C4-2B (cell line): Measurements from ENCODE around the gene SLC25A34.

Experiments
- ZFX ChIP-seq: fragments of 450-650 bp; IDR thresholded peaks from 2 replicates; pipeline ENCODE4 v1.6.1; 2017
- TF ChIP-seq, protein P1 (sequence below): fragments of 450-650 bp; conservative IDR thresholded peaks from 2 replicates; pipeline ENCODE4 v1.5.1; 2017; ENCODE audit warnings: mild to moderate bottlenecking

DNA sequence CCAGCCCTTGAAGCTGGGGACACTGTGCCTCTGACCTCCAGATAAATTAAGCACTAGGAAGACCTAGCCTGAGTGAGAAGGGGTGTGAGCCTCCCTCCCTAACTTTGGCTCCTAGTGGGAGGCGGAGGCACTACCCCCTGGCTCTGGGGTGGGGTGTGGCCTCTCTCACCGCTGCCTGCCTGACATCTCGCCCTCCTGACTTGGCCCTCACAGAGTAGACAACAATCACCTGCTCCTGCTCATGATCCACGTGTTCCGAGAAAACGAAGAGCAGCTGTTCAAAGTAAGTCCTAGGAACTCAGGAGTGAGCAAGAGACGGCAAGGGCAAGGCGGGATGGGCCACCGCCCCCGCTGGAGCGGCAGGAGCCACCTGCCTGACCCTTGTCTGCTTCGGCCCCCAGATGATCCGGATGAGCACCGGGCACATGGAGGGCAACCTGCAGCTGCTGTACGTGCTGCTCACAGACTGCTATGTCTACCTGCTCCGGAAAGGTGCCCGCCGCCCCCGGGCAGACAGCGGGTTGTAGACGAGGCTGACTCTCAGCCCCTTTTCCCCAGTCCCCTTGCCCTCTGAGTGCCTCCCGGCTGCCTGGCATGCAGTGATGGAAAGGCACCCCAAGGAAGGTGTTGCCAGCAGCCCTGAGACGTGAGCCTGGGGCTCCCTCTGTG lies 8.1 kb upstream of the SLC25A34 start:
- TF ChIP-seq, protein P1, sequence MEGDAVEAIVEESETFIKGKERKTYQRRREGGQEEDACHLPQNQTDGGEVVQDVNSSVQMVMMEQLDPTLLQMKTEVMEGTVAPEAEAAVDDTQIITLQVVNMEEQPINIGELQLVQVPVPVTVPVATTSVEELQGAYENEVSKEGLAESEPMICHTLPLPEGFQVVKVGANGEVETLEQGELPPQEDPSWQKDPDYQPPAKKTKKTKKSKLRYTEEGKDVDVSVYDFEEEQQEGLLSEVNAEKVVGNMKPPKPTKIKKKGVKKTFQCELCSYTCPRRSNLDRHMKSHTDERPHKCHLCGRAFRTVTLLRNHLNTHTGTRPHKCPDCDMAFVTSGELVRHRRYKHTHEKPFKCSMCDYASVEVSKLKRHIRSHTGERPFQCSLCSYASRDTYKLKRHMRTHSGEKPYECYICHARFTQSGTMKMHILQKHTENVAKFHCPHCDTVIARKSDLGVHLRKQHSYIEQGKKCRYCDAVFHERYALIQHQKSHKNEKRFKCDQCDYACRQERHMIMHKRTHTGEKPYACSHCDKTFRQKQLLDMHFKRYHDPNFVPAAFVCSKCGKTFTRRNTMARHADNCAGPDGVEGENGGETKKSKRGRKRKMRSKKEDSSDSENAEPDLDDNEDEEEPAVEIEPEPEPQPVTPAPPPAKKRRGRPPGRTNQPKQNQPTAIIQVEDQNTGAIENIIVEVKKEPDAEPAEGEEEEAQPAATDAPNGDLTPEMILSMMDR = no peak
- no peak for TF ChIP-seq ZFX
